Osteocyte (in vitro differentiated cells): ENCODE measurements around the gene TMEM250. TPM values are rescaled to one million over a fixed set of nuclear protein-coding genes. Genes with fewer than 3 reads are reported as not detected.

Experiments used
- DNase-seq: peaks from one replicate; pipeline ENCODE4 v3.0.0; 2021; ENCODE audit warnings: mixed read lengths; ENCODE audit not compliant: unreplicated experiment; ENCODE audit errors: extremely low spot score
- H3K27ac Mint-ChIP-seq: one replicate; pipeline ENCODE4 v1.8.0; 2021; ENCODE audit warnings: mild to moderate bottlenecking, mixed read lengths; ENCODE audit not compliant: unreplicated experiment
- H3K27me3 Mint-ChIP-seq: one replicate; pipeline ENCODE4 v1.8.0; 2021; ENCODE audit warnings: mixed read lengths; ENCODE audit not compliant: unreplicated experiment
- H3K36me3 Mint-ChIP-seq: one replicate; pipeline ENCODE4 v1.8.0; 2021; ENCODE audit warnings: mixed read lengths; ENCODE audit not compliant: unreplicated experiment
- H3K4me1 Mint-ChIP-seq: one replicate; pipeline ENCODE4 v1.8.0; 2021; ENCODE audit warnings: mixed read lengths; ENCODE audit not compliant: unreplicated experiment
- H3K4me3 Mint-ChIP-seq: one replicate; pipeline ENCODE4 v1.8.0; 2021; ENCODE audit warnings: mild to moderate bottlenecking, moderate library complexity, mixed read lengths; ENCODE audit not compliant: unreplicated experiment
- H3K9me3 Mint-ChIP-seq: one replicate; pipeline ENCODE4 v1.8.0; 2021; ENCODE audit warnings: mixed read lengths; ENCODE audit not compliant: unreplicated experiment
- total RNA-seq: library from RNA; stranded (reverse); gene quantifications from 2 replicates; pipeline ENCODE4 v1.2.1, GENCODE V29; 2021
- TF ChIP-seq, protein P1 (sequence below): fragments of 200-600 bp; sonication (generic); IDR thresholded peaks from 2 replicates; pipeline ENCODE4 v1.5.0; 2021; ENCODE audit warnings: antibody characterized with exemption, mild to moderate bottlenecking, moderate library complexity

The TMEM250 gene
- total RNA-seq, 1 donor from 2014 or later: 34.0 TPM

DNA sequence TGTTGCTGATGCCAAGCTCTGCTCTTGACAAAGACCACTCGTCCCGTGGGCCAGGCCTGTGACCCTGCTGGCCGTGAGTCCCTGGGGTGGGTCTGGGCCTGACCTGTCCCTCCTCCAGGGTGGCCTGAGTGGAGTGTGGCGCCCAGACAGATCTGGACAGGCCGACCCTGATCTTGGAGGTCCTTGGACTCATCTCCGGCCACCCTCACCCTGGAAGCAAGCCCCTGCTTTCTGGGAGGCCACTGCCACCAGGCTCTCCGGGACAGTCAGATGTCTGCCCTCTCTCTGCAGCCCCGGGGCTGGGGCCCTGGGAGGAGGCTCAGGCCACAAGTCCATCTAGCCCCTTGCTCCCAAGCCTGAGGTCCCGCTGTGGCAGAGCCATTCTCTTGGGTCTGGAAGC, 31.2 kb upstream of the TMEM250 start:
- peaks cover 1% of the 10 kb centered on the region for H3K27me3 Mint-ChIP-seq
- H3K36me3 Mint-ChIP-seq: no peaks in the 10 kb centered on the region
- TF ChIP-seq, protein P1, sequence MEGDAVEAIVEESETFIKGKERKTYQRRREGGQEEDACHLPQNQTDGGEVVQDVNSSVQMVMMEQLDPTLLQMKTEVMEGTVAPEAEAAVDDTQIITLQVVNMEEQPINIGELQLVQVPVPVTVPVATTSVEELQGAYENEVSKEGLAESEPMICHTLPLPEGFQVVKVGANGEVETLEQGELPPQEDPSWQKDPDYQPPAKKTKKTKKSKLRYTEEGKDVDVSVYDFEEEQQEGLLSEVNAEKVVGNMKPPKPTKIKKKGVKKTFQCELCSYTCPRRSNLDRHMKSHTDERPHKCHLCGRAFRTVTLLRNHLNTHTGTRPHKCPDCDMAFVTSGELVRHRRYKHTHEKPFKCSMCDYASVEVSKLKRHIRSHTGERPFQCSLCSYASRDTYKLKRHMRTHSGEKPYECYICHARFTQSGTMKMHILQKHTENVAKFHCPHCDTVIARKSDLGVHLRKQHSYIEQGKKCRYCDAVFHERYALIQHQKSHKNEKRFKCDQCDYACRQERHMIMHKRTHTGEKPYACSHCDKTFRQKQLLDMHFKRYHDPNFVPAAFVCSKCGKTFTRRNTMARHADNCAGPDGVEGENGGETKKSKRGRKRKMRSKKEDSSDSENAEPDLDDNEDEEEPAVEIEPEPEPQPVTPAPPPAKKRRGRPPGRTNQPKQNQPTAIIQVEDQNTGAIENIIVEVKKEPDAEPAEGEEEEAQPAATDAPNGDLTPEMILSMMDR: no peak
- H3K9me3 Mint-ChIP-seq: no peaks in the 10 kb centered on the region
- no peak for DNase-seq
- no peak overlapping the region for H3K4me3 Mint-ChIP-seq
- H3K27ac Mint-ChIP-seq: no peak overlapping the region
- no peaks in the 10 kb centered on the region for H3K4me1 Mint-ChIP-seq

- Mint-ChIP-seq H3K27me3 (no peaks in the 10 kb centered on the region), H3K27ac (no peak overlapping the region), H3K9me3 (no peaks in the 10 kb centered on the region), H3K4me1 (no peaks in the 10 kb centered on the region), H3K36me3 (no peaks in the 10 kb centered on the region), H3K4me3 (no peak overlapping the region)
- TF ChIP-seq, protein P1: no peak
- no peak for DNase-seq
Measured at GRCh38 chr9:136149337-136149736, 30.7 kb upstream of the TMEM250 start.

DNA sequence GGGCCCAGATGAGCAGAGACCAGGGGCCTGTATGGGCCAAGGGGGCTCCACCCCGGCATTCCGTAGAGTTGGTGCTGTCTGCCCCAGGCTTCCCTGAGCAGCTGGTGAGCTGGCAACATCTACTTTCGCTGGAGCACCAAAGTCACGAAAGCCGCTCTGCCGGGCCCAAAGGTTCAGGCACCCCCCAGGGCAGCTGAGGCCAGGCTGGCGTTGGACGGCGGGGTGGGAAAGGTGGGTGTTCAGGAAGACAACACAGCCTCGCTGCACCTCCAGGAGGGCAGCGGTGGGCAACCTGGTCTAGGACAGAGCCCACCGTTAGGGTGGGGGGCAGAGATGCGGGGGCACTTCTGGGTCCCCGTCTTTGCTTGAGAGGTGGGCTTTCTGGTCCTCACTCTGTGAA, 30.1 kb upstream of the TMEM250 start:
- no peaks in the 10 kb centered on the region for H3K36me3 Mint-ChIP-seq
- H3K9me3 Mint-ChIP-seq: no peaks in the 10 kb centered on the region
- no peak overlapping the region for H3K4me3 Mint-ChIP-seq
- no peak overlapping the region for H3K27ac Mint-ChIP-seq
- DNase-seq: no peak
- H3K4me1 Mint-ChIP-seq: no peaks in the 10 kb centered on the region
- H3K27me3 Mint-ChIP-seq: no peaks in the 10 kb centered on the region
- TF ChIP-seq, protein P1: no peak

DNA sequence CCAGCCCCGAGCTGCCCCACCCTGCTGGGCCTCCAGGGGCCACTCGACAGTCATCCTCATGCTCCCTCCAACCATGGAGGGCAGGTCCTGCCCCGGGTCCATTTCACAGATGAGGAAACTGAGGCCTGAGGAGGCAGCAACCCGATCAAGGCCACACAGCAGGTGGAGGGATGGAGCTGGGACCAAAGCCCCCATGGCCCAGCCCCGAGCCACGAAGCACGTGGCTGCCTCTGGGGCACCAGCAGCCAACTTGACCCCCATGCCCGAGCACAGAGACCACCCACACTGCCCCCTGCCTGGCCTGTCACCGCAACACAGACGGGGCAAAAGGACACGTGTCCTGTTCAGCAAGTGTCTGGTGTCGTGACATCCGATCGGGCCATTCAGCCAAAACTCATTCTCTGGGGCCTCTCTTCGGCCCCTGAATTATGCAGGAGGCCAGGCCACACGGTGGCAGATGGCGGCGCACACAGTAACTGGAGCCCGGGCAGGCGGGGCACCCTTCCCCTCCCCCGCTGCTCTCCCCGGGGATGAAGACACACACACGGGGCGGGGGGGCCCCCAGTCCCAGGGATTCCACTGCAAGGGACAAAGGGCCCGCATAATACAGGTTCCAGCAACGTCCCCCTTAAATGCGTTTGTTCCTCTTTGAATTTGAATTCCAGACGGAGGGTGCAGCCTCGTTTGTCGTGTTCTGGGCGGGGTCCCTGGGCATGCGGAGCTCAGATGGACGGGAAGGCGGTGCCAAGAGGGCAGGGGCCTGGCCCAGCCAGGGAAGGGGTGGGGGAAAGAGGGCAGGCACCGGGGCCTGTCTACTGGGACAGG, 29.4 kb upstream of the TMEM250 start:
- Mint-ChIP-seq H3K9me3 (no peaks in the 10 kb centered on the region), H3K27ac (no peak overlapping the region), H3K4me1 (no peaks in the 10 kb centered on the region), H3K27me3 (no peaks in the 10 kb centered on the region), H3K36me3 (no peaks in the 10 kb centered on the region), H3K4me3 (no peak overlapping the region)
- no peak for DNase-seq
- TF ChIP-seq, protein P1: no peak

DNA sequence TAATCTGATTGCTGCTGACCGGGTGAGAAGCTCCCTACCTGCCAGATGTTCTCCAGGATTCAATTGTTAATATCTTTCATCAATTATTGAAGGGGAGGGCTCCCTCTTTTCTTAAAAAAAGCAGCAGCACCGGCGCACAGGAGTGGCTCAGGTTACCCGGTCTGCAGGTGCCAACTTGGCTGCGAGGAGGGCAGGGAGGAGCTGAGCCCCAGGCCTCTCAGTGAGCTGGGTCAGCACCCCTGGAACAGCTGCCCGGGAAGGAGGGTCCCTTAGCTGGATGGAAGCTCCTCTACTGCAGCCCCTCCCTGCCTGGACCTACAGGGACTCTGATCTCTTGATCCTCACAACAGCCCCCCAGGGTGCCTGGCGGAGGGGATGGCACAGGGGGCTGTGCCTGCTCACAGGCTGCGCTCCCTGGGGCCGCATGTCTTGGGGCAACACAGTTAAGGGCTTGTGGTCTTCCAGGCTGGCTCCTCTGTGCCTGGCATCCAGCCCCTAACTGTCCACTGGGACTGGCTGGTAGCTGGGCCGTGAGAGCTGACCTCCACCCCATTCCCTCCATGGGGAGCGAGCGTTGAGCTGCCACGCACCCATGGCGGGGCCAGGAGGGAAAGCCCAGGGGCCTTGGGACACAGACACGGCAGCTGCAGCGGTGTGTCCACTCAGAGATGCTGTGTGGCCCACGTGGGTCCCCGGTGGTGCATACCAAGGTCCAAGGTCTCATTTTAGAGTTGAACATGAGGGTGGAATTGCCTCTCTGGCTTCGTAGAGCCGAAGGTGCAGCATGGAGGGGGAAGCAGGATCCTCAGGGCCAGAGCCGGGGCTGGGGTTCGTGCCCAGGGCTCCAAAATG, 28.6 kb upstream of the TMEM250 start:
- TF ChIP-seq, protein P1: no peak
- no peaks in the 10 kb centered on the region for H3K9me3 Mint-ChIP-seq
- H3K27ac Mint-ChIP-seq: no peak overlapping the region
- no peak for DNase-seq
- no peaks in the 10 kb centered on the region for H3K36me3 Mint-ChIP-seq
- H3K4me3 Mint-ChIP-seq: no peak overlapping the region
- H3K27me3 Mint-ChIP-seq: no peaks in the 10 kb centered on the region
- H3K4me1 Mint-ChIP-seq: no peaks in the 10 kb centered on the region
